ENCODE measurements around the gene PHLDB2.
"Not testable (repeated sequence)": the region's sequence is repeated elsewhere in the genome, so short reads cannot be mapped to it uniquely, and the experiment has no call there.

The PHLDB2 gene

DNA sequence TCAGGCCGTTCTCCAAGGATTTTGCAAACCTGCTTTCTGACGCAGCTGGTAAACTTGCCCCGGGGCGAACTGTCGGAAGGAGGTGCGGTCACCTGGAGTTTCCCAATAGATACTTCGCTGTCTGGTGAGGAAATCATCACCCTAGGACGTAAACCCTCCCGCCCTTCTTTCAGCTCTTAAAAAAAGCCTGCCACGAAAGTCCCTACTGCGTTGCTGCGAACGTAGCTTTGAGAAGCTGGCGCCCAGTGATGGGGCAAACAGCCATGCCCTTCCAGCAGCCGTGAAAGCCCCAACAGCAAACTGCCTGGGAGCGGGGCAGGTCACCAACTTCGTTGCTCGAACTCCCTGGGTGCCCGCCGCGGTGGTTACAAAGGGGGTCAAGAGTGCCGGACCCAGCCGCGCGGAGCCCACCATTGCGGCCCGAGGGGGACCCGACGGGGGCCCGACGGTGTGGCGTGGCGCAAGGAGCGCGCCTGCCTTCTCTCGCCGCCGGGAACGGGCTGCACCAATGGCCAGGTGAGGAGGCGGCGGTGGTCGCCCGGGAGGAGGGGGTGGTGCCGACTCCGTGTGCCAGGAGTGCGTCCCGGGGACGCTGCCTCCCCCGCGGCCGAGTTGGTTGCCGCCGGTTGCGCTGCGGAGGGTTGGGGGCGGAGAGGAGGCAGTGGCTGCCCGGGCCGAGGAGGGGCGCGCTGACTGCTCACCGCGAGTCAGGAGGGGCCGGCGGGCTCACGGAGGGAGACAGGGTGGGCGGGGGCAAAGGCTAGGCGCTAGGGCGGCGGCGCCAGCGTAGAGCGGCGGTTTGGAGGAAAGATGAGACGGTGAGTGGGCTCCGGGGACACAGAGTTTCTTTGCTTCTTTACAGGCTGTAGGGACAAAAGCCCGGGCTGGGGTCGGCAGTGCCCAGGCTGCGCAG, at the start of gene PHLDB2:
TSS of gene PHLDB2 (plus strand) at position 205 of the 913 bp plus-strand sequence. CDS start 24,813 bp downstream, outside the sequence.
- peak; percentile 53 for DNase-seq

DNA sequence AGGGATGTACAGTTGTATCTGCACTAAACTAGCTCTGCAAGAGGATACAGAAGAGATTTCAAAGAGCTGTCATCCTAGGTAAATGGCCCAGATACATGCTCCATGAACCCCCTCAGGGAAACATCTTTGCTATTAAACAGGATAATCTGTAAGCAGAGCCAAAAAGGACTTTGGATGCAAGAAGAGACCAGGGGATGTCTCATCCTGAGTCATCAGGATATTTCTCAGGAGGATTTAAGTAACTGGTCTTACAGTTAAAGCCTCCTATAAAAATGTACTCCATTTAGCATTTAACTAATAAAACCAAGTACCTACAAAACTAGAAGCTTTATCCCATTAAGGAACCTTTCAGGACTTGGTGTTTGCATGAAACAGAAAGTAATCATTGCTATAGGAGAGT, 48.2 kb upstream of the PHLDB2 start:
- DNase-seq = no peak

DNA sequence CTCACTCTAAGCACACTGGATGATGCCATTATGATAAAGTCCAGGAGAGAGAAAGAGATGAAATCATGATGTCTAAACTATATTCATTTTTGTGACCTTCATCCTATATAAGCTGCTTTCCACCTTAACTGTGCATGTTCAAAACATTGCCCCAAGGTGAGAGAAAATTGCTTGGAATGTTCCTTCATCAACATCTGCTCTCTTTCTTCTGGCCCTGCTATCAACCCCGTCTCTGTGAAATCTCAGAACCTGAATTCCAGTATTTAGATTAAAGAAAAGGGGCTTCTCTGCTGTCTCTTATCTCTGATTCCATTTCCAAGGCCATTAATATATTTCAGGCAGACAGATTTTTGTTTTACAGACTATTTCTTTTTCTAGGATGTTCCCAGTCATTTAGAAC, 47.3 kb upstream of the PHLDB2 start:
- no peak for DNase-seq

DNA sequence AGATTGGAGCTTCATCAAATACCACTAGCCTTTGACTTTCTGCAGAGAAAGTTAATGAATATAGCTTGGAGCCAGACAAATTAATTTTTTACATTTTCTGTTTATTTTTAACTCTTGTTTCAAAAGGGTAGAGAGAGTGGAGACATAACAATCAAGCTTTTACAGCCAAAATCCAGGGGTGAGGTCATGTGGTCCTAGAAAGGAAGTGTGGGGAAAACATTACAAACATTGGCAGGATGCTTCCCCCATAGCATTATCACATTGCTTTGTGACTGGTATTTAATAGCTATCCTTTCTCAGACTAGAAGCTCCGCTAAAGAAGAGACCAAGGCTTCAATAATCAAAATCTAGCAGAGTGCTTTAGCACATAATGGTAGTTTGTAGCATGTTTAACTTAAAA, 46.4 kb upstream of the PHLDB2 start:
- DNase-seq = no peak

DNA sequence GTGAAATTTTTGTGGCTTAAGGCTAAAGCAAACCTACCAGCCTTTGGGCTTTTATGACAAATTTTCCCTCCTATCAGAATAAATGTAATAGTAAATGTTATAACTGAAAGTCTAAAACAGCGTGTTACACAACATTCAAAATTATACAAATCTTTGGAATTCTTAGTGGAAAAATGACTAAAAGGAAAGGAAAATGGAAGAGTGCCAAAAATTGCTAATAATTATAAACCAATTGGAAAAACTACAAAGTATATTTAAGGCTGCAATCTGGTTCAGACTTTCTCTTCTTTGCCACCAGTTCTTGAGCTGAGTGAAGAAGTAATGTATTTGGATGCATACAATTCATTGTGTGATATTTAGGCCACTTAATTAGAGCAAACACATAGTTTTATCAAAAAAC, 45.6 kb upstream of the PHLDB2 start:
- DNase-seq = no peak

DNA sequence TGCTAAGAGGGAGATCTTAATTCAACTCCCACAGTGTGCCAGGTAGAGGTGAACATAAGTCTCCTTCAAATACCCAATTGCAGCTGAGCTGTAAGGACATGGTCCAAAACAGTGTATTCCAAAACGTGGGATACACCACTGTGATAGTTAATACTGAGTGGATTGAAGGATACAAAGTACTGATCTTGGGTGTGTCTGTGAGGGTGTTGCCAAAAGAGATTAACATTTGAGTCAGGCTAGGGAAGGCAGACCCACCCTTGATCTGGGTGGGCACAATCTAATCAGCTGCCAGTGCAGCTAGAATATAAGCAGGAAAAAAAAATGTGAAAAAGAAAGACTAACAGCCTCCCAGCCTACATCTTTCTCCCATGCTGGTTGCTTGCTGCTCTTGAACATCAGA, 45.1 kb upstream of the PHLDB2 start:
- no peak for DNase-seq

DNA sequence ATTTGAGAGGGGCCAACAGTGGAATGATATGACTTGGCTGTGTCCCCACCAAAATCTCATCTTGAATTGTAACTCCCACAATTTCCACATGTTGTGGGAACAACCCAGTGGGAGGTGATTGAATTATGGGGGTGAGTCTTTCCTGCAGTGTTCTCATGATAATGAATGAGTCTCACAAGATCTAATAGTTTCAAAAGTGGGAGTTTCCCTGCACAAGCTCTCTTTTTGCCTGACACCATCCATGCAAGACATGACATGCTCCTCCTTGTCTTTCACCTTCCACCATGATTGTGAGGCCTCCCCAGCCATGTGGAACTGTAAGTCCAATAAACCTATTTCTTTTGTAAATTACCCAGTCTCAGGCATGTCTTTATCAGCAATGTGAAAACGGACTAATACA, 42.3 kb upstream of the PHLDB2 start:
- DNase-seq = not testable (repeated sequence)

DNA sequence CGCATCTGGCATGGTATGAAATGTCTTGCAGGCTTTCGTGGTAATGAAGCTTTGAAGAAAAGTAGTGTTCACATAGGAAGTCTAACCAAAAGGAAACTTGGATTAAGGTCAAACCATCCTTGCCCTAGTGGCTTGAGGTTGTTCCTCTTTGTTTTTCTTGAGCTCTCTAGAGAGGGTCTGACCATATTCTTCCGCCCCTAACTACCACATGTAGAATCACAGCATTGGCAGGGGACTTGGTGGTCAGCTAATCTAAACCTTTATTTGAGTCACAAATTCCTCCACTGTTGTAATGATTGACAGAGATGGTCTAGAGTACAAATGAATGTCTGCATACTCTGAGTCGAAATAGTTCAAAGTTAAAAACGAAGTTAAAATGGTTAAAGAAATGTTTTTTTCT, 39.1 kb upstream of the PHLDB2 start:
- no peak for DNase-seq

DNA sequence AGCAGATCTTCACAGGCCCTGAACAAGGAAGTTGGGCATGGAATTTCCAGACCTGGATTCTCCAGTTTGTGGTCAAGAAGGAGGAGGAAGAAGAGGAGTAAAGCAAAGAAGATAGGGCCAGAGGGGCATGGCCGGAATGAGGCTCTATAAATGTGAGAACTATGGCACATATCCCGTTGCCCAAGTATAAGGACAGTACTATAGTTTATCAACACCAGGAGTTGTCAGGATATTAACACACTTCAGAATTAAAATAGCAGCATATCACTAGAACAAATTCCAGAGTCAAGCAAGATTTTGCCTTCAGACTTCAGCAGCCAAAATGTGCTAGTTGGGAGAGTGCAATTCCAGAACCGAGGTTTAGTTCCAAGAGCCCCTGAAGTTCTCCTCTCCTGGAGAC, 38.4 kb upstream of the PHLDB2 start:
- no peak for DNase-seq

DNA sequence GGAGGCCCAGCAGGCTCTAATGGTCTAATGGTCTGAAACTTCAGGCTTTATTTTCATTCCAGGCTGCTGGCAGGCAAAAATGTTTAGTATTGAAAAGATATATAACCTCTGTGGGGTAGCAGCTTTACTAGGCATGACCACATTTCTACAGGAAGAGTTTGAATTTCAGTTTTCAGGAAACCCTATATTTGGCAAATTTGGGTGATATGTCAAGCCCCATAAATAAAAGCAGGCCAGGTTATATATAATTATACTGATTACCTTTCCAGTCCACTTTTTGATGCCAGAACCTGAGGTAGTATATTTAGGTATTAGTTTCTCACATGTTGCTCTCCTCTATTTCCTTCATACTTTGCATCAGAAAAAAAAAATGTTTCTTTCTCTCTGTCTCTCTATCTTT, 37.2 kb upstream of the PHLDB2 start:
- no peak for DNase-seq

DNA sequence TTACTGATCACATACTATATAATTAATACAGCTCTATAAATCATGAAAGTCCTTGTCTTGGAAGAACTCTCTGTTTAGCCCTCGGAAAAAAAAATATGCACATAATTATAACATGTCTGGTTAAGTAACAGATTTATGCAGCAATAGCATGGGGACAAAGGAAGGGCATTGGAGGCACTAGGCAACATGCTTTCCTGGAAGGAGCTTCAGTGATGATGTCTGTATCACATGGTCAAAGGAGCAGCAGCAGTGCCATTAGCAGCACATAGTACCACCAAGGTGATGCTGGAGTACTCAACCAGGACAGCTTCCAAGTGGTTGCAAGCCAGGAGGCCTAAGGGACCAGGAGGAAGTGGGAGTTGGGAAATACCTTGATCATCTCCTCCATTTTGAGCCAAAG, 36.3 kb upstream of the PHLDB2 start:
- DNase-seq = no peak

DNA sequence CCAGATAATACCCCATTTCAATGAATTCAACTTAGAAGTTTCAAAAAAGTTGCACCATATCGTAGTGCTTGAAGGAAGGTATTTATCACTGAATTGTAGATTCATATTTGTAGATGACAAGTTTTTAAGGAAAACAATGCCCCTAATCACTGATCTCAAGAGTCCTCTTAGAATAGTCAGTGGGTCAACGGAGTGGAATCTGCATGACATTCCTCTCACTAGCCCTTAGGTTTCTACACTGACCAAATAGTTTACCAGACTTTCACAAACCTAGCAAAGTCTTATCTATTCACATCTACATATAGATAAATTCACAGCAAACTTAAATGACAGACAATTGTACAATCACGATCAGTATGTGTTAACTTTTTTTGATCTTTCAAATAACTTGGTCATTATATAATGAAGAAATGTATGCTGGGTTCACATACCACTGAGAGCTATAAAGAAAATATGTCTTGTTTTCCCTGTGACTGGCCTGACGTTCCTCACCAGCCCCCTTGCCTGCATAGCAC, 35.7 kb upstream of the PHLDB2 start:
- no peak for DNase-seq

DNA sequence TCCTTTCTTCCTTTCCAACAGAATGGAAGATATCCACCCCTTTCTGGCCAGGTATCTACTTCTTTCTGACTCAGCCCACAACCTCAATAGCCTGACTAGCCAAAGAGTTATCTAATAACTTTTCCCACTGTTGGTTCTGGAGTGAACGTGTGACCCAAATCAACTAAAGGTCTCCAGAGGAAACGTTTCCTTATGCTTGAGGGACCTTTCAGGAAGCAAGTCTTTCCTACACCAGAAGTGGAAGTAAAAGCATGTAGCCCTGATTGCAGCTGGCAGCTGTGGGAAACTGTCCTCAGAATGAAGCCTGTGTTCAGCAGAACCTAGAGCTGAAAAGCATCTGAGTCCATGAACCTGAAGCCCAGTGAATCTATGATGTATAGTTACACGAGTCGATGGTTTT, 34.7 kb upstream of the PHLDB2 start:
- DNase-seq = no peak

DNA sequence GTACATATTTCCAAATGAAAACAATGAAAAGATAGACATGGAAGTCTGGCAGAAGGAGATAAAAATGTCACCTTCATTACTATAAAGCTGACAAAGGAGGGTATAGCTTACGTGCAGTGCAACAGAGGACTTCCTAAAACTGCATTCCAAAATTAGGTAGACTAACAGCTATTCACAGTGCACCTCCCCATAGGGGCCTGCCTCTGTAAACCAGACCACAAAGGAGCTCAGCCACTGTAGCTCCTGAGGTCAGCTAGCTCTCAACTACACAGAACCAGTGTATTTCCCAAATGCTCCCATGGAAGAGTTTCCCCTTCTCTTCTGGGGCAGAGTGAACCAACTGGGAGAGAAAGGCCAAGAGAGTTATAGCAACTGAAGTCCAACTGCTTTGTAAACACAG, 31.2 kb upstream of the PHLDB2 start:
- no peak for DNase-seq

DNA sequence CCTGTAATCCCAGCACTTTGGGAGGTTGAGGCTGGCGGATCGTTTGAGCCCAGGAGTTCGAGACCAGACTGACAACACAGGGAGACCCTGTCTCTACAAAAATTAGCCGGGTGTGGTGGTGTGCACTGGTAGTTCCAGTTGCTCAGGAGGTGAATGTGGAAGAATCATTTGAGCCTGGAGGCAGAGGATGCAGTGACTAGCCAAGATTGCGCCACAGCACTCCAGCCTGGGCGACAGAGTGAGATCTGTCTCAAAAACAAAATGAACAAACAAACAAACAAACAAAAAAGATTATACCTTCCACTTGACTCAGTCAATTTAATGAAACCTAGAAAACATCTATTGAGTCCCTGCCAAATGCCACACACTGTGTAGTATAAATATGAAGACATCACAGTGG, 30.5 kb upstream of the PHLDB2 start:
- no peak for DNase-seq

DNA sequence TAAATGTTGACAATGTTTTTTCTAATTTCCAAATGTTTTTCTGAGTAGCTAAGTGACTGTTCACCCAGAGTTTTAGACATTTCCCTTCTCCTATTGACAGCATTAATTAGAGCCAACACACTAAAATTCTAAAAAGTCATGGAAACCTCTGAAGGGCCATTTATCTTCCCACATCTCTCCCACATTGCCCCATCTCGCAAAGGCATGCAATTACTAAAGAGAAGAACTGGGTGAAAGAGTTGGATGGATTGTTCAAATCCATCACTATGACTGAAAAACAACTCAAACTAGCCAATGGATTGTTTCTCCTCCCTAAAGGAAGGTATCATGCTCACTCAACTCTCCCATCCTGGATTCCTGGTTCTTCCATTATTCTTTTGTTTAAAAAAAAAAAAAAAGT, 30.0 kb upstream of the PHLDB2 start:
- DNase-seq = no peak

DNA sequence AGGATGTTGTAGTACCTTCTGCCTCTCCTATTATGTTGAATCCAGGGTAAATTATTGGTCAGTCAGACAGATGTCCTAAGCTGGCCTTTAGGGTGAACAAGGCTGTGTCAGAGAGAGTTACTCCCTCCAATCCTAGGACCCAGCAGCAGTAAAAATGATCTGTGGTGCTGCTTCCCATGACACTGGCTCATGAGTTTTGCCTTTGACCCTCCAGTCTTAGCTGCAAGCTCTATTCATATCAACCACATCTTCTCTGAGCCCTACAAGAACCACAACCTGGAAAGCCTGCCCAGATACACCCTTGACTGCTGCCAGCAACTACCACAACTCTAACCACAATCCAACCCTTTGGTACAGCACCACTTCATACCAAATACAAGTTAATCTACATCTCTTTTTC, 27.2 kb upstream of the PHLDB2 start:
- DNase-seq = no peak

DNA sequence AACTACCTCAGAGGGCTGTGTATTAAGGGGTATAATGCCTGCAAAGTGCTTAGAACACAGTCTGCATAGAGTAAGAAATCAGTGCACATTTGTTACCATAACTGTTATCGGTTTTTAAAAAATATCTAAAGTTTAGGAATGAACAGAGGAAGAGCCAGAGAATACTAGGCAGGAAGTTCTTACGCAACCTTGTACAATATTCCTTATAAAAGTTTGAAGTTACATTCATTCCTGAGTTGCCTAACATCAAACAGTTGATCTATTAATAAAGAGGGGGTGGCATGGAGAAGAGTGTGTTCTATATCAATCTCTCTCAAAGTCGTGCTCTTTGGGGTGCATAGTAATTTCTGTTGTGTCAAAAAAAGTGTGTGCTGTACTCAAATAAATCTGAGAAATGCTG, 22.0 kb upstream of the PHLDB2 start:
- DNase-seq = no peak

DNA sequence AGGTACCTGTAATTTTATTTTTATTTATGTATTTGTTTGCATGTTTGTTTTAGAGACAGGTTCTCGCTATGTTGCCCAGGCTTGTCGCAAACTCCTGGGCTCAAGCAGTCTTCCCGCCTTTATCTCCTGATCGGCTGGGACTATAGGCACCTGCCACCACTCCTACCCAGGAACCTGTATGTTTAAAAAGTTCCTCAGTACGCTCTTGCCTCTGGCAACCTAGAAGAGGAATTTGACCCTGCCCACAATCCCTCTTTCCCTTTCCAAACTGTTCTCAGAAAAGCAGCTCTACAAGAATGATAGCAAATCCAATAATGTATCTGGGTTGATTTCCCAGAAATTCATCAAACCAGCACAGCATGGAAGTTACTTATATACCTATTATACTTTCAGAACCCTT, 20.9 kb upstream of the PHLDB2 start:
- no peak for DNase-seq

DNA sequence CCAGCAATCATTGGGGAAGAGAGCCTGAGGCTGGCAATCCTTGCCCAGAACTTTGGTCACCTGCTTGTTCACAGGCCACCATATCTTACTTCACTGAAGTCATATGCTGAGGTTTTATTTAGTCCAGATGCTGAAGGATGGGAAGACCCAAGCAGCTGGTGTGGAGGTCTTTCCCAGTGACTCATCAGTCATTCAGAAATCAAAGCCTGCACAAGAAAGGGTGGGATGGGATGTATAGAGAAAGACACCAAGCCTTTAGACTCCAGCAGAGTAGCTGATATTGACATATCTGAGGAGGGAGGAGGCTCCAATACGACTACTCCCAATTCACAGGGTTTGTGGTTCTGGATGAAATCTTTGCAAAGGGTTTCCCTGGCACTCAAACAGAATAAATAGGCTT, 13.0 kb upstream of the PHLDB2 start:
- no peak for DNase-seq

DNA sequence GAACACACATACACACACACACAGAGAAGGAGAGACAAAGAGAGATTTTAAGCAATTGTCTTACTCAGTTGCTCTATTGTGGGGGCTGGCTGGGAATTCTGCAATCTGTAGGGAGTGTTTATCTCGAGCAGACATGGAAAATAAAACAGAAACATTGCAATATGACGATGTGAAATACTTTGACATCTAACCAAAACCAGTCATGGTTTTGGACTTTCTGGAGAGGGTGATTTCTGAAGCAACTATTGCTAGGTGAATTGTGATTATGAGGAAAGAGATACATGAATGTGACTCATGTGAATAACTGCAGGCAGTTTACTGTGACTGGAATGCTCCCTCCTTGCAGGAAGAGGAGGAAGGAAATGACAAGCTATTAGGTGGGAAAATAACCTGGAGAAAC, 12.3 kb upstream of the PHLDB2 start:
- no peak for DNase-seq

DNA sequence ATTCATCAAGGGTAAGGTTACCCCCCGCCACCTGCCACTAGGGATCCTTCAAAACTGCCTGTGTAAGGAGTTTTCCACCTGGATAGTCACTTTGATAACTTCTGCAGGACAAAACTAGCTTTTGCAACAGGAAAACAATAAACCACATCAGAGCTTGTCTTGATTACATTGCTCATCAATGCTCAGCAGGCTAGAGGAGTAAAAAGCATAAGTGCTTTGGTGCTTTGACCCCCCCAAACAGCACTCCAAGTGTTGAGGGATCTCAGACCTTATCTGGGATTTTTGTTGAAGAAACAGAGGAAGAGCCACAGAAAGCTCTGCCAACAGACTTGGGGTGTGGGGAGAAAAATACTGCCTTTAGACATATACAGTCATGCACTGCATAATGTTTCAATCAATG, 10.8 kb upstream of the PHLDB2 start:
- DNase-seq = no peak

DNA sequence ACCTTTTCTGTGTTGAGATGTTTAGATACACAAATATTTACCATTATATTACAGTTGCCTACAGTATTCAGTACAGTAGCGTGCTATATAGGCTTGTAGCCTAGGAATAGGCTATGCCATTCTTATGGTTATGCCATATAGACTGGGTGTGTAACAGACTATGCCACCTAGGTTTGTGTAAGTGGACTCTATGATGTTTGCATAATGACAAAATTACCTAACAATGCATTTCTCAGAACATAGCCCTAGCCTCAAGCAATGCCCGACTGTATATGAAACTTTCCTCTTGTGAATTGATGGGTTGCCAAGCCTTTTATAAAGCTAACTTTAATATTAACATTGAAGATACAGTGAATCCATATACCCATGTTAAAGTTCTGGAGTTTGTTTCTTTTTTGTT, 10.3 kb upstream of the PHLDB2 start:
- no peak for DNase-seq

DNA sequence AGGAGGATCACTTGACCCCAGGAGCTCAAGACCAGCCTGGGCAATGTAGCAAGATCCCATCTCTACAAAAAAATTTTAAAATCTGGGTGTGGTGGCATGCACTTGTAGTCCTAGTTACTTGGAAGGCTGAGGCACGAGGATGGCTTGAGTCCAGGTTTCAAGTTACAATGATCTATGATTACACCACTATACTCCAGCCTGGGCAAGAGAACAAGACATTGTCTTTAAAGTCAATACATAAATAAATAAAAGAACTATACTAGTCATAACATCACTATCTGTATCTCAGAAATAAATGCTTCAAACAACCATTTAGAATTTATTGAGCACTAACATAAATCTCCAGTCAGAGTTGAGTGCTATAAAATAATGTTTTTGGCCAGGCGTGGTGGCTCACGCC, 8.5 kb upstream of the PHLDB2 start:
- DNase-seq = no peak

DNA sequence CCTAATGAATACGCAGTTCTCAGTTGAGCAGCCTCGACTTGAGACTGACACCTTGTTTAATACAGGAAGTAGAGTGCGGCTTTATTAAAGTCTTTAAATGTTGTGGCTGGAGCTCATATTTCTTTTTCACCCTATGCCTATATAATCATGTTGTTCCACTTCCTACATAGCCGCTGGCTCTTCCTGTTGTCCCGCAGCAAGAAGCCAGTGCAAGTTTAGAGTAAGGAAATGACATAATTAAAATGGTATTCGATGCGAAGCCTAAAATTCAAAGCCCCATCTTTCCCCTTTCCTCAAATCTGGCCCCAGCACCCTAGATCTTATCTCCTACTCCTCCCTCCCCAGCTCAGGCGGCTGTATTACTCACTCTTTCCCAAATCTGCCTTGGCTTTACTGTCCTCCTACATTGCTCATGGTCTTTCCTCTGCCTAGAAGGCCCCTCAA, 7.5 kb upstream of the PHLDB2 start:
- DNase-seq = no peak

Data from stimulated activated CD4-positive, alpha-beta T cell treated with anti-CD3 and anti-CD28 coated beads, Interleukin-4, amount 100 ng/mL, for 1 hour (primary cell).